ENCODE data around the gene CDRT4.

DNA sequence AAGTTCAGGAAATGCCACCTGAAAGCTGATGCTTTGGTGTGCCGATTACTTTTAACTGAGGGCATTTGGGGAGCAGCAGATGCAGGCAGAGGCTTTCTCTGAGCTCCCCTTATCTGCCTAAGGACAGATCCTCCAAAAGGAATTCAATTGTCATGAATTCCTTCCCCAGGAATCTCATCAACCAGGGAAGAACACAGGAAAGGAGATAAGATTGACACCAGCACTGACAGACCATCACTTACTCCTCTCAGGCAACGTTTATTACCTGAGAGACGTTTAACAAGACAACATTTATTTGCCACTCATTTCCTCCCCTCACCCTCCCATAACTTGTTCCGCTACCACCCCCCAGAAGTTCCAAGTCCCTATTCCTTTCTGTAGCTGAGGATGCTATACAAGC, 17.6 kb upstream of the CDRT4 start:
- TF ChIP-seq POLR2A (IDR thresholded peaks at IDR 0.05; ENCODE audit: low read depth, low read length): no peak
- TF ChIP-seq POLR2AphosphoS5 (IDR thresholded peaks at IDR 0.05; ENCODE audit: low read depth, low read length): no peak
- no peak for TF ChIP-seq SPI1 (IDR thresholded peaks at IDR 0.05; ENCODE audit: low read depth, low read length)

All from GM12891 (cell line).